ENCODE results near the gene TMEM186.
"Not testable (repeated sequence)": the region's sequence is repeated elsewhere in the genome, so short reads cannot be mapped to it uniquely, and the experiment has no call there.

The TMEM186 gene

GRCh38 chr16:8812162-8812843 is 14.9 kb upstream of the TMEM186 start:
- no peak for DNase-seq (ENCODE audit: low spot score)

- no peak for DNase-seq (ENCODE audit: low spot score)
These were observed 11.3 kb upstream of the TMEM186 start for GRCh38 chr16:8808613-8809353.

GRCh38 chr16:8808009-8808408 is 10.6 kb upstream of the TMEM186 start:
- no peak for DNase-seq (ENCODE audit: low spot score)

GRCh38 chr16:8807189-8807588 is 9.8 kb upstream of the TMEM186 start:
- DNase-seq (ENCODE audit: low spot score) = no peak

- DNase-seq (ENCODE audit: low spot score) = no peak
These were observed 9.0 kb upstream of the TMEM186 start for GRCh38 chr16:8806272-8806983.

- DNase-seq (ENCODE audit: low spot score) = no peak
These were observed 6.9 kb upstream of the TMEM186 start for GRCh38 chr16:8804313-8804712.

GRCh38 chr16:8803733-8804132 is 6.3 kb upstream of the TMEM186 start:
- DNase-seq (ENCODE audit: low spot score) = not testable (repeated sequence)

GRCh38 chr16:8801701-8802100 is 4.3 kb upstream of the TMEM186 start:
- DNase-seq (ENCODE audit: low spot score) = no peak

- no peak for DNase-seq (ENCODE audit: low spot score)
These were observed 1.2 kb upstream of the TMEM186 start for GRCh38 chr16:8798535-8799157.

- DNase-seq (ENCODE audit: low spot score) = no peak
These were observed 712 bp upstream of the TMEM186 start for GRCh38 chr16:8798174-8798527.

- DNase-seq (ENCODE audit: low spot score) = no peak
These were observed 723 bp downstream of the TMEM186 start for GRCh38 chr16:8796469-8797363.

- no peak for DNase-seq (ENCODE audit: low spot score)
These were observed 1.6 kb downstream of the TMEM186 start for GRCh38 chr16:8795818-8796217.

GRCh38 chr16:8795091-8795490 is 2.3 kb downstream of the TMEM186 start:
- DNase-seq (ENCODE audit: low spot score) = no peak

- no peak for DNase-seq (ENCODE audit: low spot score)
These were observed 8.8 kb downstream of the TMEM186 start for GRCh38 chr16:8788578-8789172.

GRCh38 chr16:8786316-8786715 is 11.1 kb downstream of the TMEM186 start:
- DNase-seq (ENCODE audit: low spot score) = not testable (repeated sequence)

GRCh38 chr16:8785408-8785807 is 12.0 kb downstream of the TMEM186 start:
- DNase-seq (ENCODE audit: low spot score) = no peak

- DNase-seq (ENCODE audit: low spot score) = no peak
These were observed 14.8 kb downstream of the TMEM186 start for GRCh38 chr16:8782673-8783072.

- DNase-seq (ENCODE audit: low spot score) = no peak
These were observed 15.6 kb downstream of the TMEM186 start for GRCh38 chr16:8781797-8782196.

- no peak for DNase-seq (ENCODE audit: low spot score)
These were observed 20.2 kb downstream of the TMEM186 start for GRCh38 chr16:8777217-8777616.

GRCh38 chr16:8776129-8776584 is 21.3 kb downstream of the TMEM186 start:
- DNase-seq (ENCODE audit: low spot score) = peak; percentile 72

- DNase-seq (ENCODE audit: low spot score) = no peak
These were observed 22.1 kb downstream of the TMEM186 start for GRCh38 chr16:8775359-8775758.

Data from iPS-NIHi11 (cell line).